ENCODE measurements around the gene ZFYVE21. TPM values are rescaled to one million over a fixed set of nuclear protein-coding genes. Genes with fewer than 3 reads are reported as not detected.
A peak's percentile ranks its signal among the peaks of the same experiment; 100 is the strongest.

The ZFYVE21 gene
- total and polyA plus RNA-seq, 4 donors = 52.2 to 86.2 (median 65.2) TPM

DNA sequence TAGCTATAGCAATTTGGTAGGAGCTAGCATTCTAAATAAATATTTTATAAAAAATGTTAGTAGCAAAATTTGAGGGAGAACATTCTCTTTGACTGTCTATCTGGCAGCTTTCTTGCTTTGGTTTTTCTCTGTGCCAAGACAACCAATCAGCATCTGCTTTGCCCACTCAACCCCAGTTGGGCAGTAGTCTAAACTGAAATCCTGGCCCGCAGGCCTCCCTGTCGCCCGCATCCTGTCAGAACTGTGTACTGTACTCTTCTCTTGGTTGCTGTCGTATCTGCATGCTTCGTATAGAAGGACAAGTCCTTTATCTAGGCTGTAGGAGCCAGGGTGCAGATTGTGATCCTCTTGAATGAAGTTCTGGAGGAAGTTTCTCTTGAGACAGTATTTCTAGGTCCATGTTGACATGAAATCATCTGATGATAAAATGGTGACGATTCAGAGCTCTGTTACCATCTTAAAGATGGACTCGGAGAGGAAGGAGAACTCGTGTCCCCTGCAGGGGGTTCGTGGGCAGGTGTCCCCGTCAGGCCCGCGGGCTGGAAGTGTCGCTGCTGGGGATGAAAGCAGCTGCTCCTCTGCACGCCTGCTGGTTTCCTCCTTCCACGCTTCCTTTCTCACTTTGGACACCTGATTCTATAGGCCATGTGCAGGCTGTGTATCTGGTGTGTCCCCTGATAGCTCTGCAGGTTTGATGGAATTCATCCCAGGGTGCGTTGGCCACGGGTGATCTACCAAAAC lies 34.9 kb upstream of the ZFYVE21 start:
- DNase-seq (ENCODE audit: low read depth in 4 of 6, low spot score in 6 of 6) = no peak
- Histone ChIP-seq H3K4me3 (ENCODE audit: low read depth, low read length) (no peak overlapping the region), H3K27me3 (ENCODE audit: control insufficient read depth, insufficient read depth, low read length) (no peaks in the 10 kb centered on the region), H3K27ac (ENCODE audit: low read depth, low read length) (no peak overlapping the region), H3K36me3 (ENCODE audit: control insufficient read depth, insufficient read depth, low read length) (peaks cover 85% of the 10 kb centered on the region), H3K4me1 (ENCODE audit: control insufficient read depth, insufficient read depth, low read length) (peaks cover 3% of the 10 kb centered on the region), H3K9me3 (ENCODE audit: control insufficient read depth, insufficient read depth, low read length) (no peaks in the 10 kb centered on the region)
- 92% methylated on average over 17 of the region's 17 CpGs for WGBS (ENCODE audit: insufficient coverage)

DNA sequence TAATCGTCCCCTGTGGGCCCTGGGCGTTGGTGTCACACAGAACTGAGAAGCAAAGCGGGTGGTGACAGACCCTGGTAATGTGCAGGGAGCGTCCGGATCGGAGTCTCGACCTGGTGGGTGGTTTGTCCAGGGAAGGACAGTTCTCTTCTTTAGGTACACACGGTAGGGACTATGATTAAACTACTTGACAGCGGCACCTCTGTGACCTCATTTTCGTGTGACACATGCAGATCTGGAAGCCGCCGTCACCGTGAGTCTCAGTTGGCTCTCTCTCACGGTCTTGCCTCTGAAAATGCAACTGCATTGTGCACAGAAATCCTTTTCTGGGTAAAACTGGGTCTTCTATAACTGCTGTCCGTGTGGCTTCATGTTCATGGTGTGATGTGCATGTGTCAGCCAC lies 32.5 kb upstream of the ZFYVE21 start:
- no peaks in the 10 kb centered on the region for H3K27me3 ChIP-seq (ENCODE audit: control insufficient read depth, insufficient read depth, low read length)
- DNase-seq (ENCODE audit: low read depth in 4 of 6, low spot score in 6 of 6) = no peak
- WGBS (ENCODE audit: insufficient coverage) = 87% methylated on average over 13 of the region's 15 CpGs
- no peak overlapping the region for H3K27ac ChIP-seq (ENCODE audit: low read depth, low read length)
- peaks cover 77% of the 10 kb centered on the region for H3K36me3 ChIP-seq (ENCODE audit: control insufficient read depth, insufficient read depth, low read length)
- H3K4me1 ChIP-seq (ENCODE audit: control insufficient read depth, insufficient read depth, low read length) = peaks cover 3% of the 10 kb centered on the region
- no peak overlapping the region for H3K4me3 ChIP-seq (ENCODE audit: low read depth, low read length)
- no peaks in the 10 kb centered on the region for H3K9me3 ChIP-seq (ENCODE audit: control insufficient read depth, insufficient read depth, low read length)

DNA sequence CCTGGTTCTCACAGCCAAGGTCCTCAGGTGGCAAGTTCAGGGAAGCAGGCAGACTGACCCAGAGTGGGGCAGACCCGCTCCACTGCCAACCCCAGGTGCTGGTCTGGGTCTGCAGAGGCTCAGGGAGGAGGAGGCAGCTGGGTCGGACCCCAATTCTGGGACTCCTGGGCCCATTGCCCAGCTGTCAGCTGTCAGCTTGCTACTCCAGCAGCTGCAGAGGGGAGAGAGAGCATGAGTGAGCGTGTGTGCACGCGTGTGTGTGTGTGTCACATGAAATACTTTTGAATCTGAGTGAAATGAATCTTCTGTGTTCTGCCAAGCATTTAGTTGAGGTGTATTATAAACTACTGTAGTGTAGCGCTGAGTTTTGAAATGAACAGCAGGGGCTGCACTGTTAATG lies 31.1 kb upstream of the ZFYVE21 start:
- 69% methylated on average over 6 of the region's 6 CpGs for WGBS (ENCODE audit: insufficient coverage)

DNA sequence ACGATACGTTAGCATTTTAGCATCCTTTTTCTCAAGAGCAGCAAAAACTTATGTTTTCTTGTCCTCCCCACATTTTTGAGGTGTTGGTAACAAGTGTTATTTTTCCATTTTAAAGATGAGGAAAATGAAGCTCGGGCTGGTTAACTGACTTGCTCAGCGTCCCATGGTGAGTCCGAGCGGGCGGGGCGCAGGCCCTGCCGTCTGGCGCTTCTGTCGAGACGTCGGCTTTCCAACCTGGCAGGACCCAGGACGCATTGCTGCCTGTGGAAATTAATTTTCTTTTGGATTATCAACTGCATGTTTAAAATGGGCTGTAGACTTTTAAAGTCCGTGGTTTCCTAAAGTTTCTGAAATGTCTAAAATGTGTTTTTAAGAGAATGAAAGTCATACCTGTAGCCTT lies 30.7 kb upstream of the ZFYVE21 start:
- WGBS (ENCODE audit: insufficient coverage) = 93% methylated on average over 12 of the region's 15 CpGs
- H3K27ac ChIP-seq (ENCODE audit: low read depth, low read length) = no peak overlapping the region
- no peaks in the 10 kb centered on the region for H3K27me3 ChIP-seq (ENCODE audit: control insufficient read depth, insufficient read depth, low read length)
- H3K4me3 ChIP-seq (ENCODE audit: low read depth, low read length) = no peak overlapping the region
- no peak for DNase-seq (ENCODE audit: low read depth in 4 of 6, low spot score in 6 of 6)
- no peaks in the 10 kb centered on the region for H3K9me3 ChIP-seq (ENCODE audit: control insufficient read depth, insufficient read depth, low read length)
- H3K4me1 ChIP-seq (ENCODE audit: control insufficient read depth, insufficient read depth, low read length) = peaks cover 9% of the 10 kb centered on the region
- peaks cover 63% of the 10 kb centered on the region for H3K36me3 ChIP-seq (ENCODE audit: control insufficient read depth, insufficient read depth, low read length)

More for the DNA sequence above, 31.1 kb upstream of the ZFYVE21 start:
- peaks cover 65% of the 10 kb centered on the region for H3K36me3 ChIP-seq (ENCODE audit: control insufficient read depth, insufficient read depth, low read length)
- H3K27ac ChIP-seq (ENCODE audit: low read depth, low read length) = no peak overlapping the region
- peak in 1 of 6 donors; percentile 15 for DNase-seq (ENCODE audit: low read depth in 4 of 6, low spot score in 6 of 6)
- H3K9me3 ChIP-seq (ENCODE audit: control insufficient read depth, insufficient read depth, low read length) = no peaks in the 10 kb centered on the region
- H3K4me1 ChIP-seq (ENCODE audit: control insufficient read depth, insufficient read depth, low read length) = peaks cover 9% of the 10 kb centered on the region
- no peaks in the 10 kb centered on the region for H3K27me3 ChIP-seq (ENCODE audit: control insufficient read depth, insufficient read depth, low read length)
- H3K4me3 ChIP-seq (ENCODE audit: low read depth, low read length) = no peak overlapping the region

DNA sequence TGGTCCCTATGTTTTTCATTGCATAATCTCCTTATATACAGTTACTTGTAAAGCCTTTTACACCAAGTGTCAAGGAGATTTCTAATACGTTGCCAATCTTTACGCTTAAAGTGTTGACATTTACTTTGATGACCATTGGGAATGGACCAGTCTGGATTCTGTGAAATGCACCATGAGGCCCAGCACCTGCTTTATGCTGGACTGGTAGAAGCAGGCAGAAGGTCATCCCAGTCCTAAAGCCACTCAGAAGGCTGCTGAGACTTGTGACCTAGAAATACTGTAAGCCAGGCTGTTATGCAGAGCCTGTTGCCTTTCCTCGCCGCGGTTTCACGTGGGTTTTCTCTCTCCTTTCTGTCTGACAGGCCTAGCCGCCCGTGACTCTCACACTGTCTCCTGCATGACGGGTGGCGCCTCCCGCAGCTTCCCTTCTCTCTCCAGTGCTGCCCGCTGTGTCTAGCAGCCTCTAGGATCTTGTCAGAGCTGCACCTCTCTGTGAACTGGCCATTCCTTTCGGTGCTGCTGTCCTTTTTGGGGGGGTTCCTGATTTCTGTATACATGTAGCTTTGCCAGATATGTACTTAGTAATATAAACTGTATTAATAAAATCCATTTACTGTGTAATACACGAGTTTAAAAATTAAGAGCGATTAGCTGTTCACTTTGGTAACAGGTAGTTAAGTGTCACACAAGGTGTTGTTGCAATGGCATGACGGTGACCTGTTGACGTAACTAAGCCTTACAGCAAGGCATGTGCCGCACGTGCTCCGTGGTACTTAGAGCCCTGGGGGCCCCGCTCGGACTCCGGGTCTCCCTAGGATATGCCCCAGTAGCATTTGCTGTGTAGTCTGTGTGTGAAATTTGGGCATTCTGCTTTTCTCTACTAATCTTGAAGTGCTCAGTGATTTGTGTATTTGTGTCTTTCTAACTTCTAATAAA lies 30.1 kb upstream of the ZFYVE21 start:
- Histone ChIP-seq H3K36me3 (ENCODE audit: control insufficient read depth, insufficient read depth, low read length) (peaks cover 60% of the 10 kb centered on the region), H3K27ac (ENCODE audit: low read depth, low read length) (no peak overlapping the region)

DNA sequence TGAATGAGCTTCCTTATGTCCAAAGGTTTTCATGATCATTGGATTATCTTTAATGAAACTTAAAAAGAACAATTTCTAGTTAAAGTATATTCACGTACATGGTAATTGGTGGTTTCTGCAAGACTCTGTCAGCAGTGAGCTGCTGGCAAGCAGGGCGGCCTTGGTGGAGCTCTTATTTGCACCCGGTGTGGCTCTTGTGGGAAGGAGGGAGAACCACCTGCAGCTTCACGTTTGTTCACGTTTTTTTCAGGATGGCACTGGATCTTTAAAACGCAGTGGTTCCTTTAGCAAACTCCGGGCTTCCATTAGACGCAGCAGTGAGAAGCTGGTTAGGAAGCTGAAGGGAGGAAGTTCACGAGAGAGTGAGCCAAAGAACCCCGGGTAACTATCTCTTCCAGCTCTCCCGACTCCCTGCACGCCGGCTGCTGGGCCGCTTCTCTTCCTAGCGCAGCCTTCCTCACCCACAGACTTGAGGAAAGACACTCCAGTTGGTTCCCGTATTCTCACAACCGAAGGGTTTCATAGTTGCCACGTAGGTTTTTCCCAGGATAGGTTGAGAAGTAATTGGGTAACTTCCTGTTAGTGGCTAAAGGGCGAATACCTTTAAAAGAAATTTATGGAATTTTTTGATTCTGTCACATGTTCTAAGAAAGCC lies 28.7 kb upstream of the ZFYVE21 start:
- Histone ChIP-seq H3K9me3 (ENCODE audit: control insufficient read depth, insufficient read depth, low read length) (no peaks in the 10 kb centered on the region), H3K36me3 (ENCODE audit: control insufficient read depth, insufficient read depth, low read length) (peaks cover 48% of the 10 kb centered on the region), H3K4me3 (ENCODE audit: low read depth, low read length) (no peak overlapping the region), H3K4me1 (ENCODE audit: control insufficient read depth, insufficient read depth, low read length) (peaks cover 13% of the 10 kb centered on the region), H3K27ac (ENCODE audit: low read depth, low read length) (no peak overlapping the region), H3K27me3 (ENCODE audit: control insufficient read depth, insufficient read depth, low read length) (no peaks in the 10 kb centered on the region)
- DNase-seq (ENCODE audit: low read depth in 4 of 6, low spot score in 6 of 6) = peak in 1 of 6 donors; percentile 0
- WGBS (ENCODE audit: insufficient coverage) = 96% methylated on average over 12 of the region's 19 CpGs

More for the DNA sequence above, 30.1 kb upstream of the ZFYVE21 start:
- H3K9me3 ChIP-seq (ENCODE audit: control insufficient read depth, insufficient read depth, low read length) = no peaks in the 10 kb centered on the region
- no peak for DNase-seq (ENCODE audit: low read depth in 4 of 6, low spot score in 6 of 6)
- WGBS (ENCODE audit: insufficient coverage) = 91% methylated on average over 17 of the region's 23 CpGs
- peaks cover 13% of the 10 kb centered on the region for H3K4me1 ChIP-seq (ENCODE audit: control insufficient read depth, insufficient read depth, low read length)
- H3K27me3 ChIP-seq (ENCODE audit: control insufficient read depth, insufficient read depth, low read length) = no peaks in the 10 kb centered on the region
- no peak overlapping the region for H3K4me3 ChIP-seq (ENCODE audit: low read depth, low read length)

DNA sequence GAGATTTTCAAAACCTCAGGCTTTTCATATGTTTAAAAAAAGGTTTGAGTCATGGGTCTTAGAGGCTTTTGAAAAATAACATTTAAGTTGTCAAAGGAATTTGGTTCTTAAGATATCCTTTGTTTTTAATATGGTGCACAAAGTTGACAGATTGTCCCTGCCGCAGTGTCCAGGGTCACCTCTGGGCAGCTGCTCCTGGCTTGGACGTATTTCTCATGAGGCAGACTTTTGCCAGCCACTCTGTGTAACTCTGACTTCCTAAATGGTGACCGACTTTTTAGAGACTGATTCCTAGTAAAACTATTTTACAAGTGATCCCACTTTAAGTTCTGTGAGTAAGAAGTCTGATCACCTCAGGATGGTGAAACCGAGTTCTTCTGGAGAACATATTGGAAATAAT lies 27.9 kb upstream of the ZFYVE21 start:
- Histone ChIP-seq H3K9me3 (ENCODE audit: control insufficient read depth, insufficient read depth, low read length) (no peaks in the 10 kb centered on the region), H3K27me3 (ENCODE audit: control insufficient read depth, insufficient read depth, low read length) (no peaks in the 10 kb centered on the region), H3K36me3 (ENCODE audit: control insufficient read depth, insufficient read depth, low read length) (peaks cover 54% of the 10 kb centered on the region), H3K4me3 (ENCODE audit: low read depth, low read length) (no peak overlapping the region), H3K4me1 (ENCODE audit: control insufficient read depth, insufficient read depth, low read length) (peaks cover 13% of the 10 kb centered on the region), H3K27ac (ENCODE audit: low read depth, low read length) (no peak overlapping the region)
- WGBS (ENCODE audit: insufficient coverage) = 93% methylated on average over 2 of the region's 4 CpGs
- no peak for DNase-seq (ENCODE audit: low read depth in 4 of 6, low spot score in 6 of 6)

DNA sequence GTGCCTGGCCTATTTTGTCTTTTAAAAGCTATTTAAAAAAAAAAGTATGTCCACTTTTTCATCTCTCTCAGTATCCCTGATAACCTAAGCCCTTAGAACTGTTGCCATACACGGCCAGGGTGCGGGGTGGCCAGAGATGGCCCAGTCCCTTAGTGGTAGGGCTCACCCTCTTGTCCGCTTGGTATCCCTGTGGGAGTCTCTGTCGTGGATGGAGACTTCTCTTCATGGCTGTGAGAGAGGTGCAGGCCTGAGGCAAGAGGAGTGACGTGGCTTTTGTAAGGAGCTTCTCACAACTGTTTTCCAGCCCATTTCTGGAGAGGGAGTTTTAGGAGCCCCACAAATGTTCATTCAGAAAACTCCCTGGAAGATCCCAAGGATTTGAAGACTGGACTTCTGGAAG lies 27.2 kb upstream of the ZFYVE21 start:
- Histone ChIP-seq H3K4me1 (ENCODE audit: control insufficient read depth, insufficient read depth, low read length) (peaks cover 13% of the 10 kb centered on the region), H3K36me3 (ENCODE audit: control insufficient read depth, insufficient read depth, low read length) (peaks cover 55% of the 10 kb centered on the region), H3K27ac (ENCODE audit: low read depth, low read length) (peak overlapping the region; percentile 52), H3K27me3 (ENCODE audit: control insufficient read depth, insufficient read depth, low read length) (no peaks in the 10 kb centered on the region), H3K4me3 (ENCODE audit: low read depth, low read length) (no peak overlapping the region), H3K9me3 (ENCODE audit: control insufficient read depth, insufficient read depth, low read length) (no peaks in the 10 kb centered on the region)
- 95% methylated on average over 3 of the region's 5 CpGs for WGBS (ENCODE audit: insufficient coverage)
- DNase-seq (ENCODE audit: low read depth in 4 of 6, low spot score in 6 of 6) = no peak

Measured in spinal cord (tissue), 10 donors.